Measurements from ENCODE around the gene MMP14. TPM values are rescaled to one million over a fixed set of nuclear protein-coding genes. Genes with fewer than 3 reads are reported as not detected.

MMP14 gene
- total and polyA plus RNA-seq, 2 of the 13 experiments (the other 11 are each of a cell fraction or from before 2014, with no cell fraction given): 5.2 to 9.8 TPM

DNA sequence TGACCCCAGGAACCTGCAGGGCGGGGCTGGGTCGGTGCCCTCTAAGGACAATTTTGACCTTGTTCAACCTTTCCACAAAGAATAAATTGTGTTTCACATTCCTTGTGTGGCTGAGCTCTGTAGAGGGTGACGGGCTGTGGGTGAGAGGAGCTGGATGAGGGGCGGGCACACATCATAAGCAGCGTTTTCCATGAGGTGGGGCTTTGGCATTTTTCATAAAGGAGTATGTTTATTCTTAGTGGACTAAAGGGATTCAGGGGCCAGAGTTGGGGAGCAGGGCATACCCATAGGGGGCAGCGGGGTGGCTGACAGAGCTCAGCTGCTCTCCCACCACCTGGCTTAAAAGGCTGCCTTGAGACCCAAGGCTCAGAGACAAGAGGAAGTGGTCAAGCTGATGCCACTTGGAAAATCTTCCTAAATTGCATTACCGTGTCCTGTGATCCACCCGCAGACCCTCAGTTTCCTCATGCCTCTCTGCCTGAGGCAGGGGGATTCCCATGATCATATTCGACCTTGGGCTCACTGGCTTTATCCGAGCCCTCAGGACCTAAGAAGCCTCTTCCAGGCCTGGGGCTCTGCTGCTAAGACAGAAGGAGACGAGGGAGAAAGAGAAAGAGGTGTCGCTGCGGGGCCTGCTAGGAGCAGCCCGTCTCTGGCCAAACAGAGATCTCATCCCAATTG is 11.4 kb downstream of the MMP14 start (continued):
- TF ChIP-seq ZNF607 (CRISPR knock-in tag; IDR thresholded peaks at IDR 0.05; ENCODE audit: borderline replicate concordance) (no peak), ZFP37 (CRISPR knock-in tag; IDR thresholded peaks at IDR 0.05; ENCODE audit: borderline replicate concordance) (no peak), HES4 (CRISPR knock-in tag; IDR thresholded peaks at IDR 0.05; ENCODE audit: borderline replicate concordance) (no peak), BORCS8-MEF2B (CRISPR knock-in tag; IDR thresholded peaks at IDR 0.05) (0 out of 2 replicates have a peak, but pooled peaks have one; percentile 53), HOXA7 (CRISPR knock-in tag; IDR thresholded peaks at IDR 0.05) (no peak), ZBTB7B (CRISPR knock-in tag; IDR thresholded peaks at IDR 0.05) (no peak)

DNA sequence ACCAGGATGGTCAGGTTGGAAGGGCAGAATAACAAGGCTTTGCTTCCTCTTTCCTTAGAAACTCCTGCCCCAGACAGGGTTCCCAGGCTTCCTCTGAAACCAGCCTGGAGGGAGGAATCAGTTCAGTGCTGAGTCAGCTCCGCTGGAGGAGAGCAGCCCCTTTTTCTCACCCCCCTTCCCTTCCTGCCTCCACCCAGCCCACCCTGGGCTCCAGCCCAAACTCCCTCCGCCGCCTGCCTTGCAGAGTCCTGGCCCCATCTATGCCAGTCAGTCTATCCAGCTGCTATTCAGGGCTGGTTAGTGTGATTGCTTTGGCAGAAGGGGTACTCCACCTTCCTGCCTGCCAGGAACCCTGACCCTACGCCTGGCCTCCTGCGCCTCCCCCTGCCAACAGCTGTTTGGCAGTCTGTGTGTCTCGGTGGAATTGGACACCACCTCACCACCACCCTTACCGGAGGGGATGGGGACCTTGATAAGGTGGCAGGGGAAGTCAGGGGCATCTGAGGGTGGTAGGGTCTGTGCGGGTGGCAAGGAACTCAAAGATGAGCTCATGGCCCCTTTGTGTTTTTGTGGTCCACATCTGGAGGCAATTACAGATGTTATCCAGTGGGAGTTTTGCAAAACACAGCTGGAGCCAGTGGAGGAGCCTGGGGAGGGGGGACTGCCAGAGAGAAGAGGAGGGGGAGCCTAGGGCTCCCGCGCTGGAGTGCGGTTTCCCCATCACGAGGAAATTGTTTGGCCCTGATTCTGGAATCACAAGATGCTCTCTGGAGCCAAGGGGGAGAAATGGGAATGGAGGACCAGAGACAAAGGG is 12.2 kb downstream of the MMP14 start:
- in situ Hi-C loops (cut with HindIII; ENCODE audit: extremely low pct_ligation_motif_present, low pct_unique_long_range_greater_than_20kb): loop anchor here (5.0 kb wide), 1 partner anchor 291 kb away; no protein-coding TSS in a partner anchor
- no peak overlapping the region for H3K4me2 ChIP-seq (ENCODE audit: low read depth, low read length)
- no peaks in the 10 kb centered on the region for H3K36me3 ChIP-seq (replicated peaks in 1 of 2; ENCODE audit: control insufficient read depth in 1 of 2, insufficient read depth in 2 of 2, low read length in 2 of 2)
- FAIRE-seq (no peak), DNase-seq (ENCODE audit: low spot score) (no peak), ATAC-seq (no peak)
- no peaks in the 10 kb centered on the region for H3K79me2 ChIP-seq (ENCODE audit: insufficient read depth, low read length)
- POLR2A ChIA-PET: interaction anchor here (0.8 to 1.9 kb wide), 7 partner anchors 12 to 246 kb away, joined by 3 to 7 read pairs (median 3); partner anchors contain the start of genes ACIN1, C14orf119, LRP10 and MRPL52
- H3K4me1 ChIP-seq (ENCODE audit: insufficient read depth, low read length): peaks cover 30% of the 10 kb centered on the region
- 65% methylated on average over 12 of the region's 12 CpGs for WGBS (ENCODE audit: low lambda C conversion rate)
- no TSS peak for BruUV-seq (replicated peaks)
- H3K27me3 ChIP-seq (ENCODE audit: control insufficient read depth in 1 of 2, insufficient read depth in 2 of 2, low read length in 2 of 2): peaks cover 7 to 45% of the 10 kb centered on the region in 2 experiments; a peak in 4 of 5 replicates
- no peak overlapping the region for H3K4me3 ChIP-seq (replicated peaks in 1 of 3; ENCODE audit: insufficient read depth in 1 of 3, low read depth in 2 of 3, low read length in 3 of 3)
- H4K20me1 ChIP-seq (ENCODE audit: insufficient read depth, low read length): no peaks in the 10 kb centered on the region
- H2AFZ ChIP-seq (ENCODE audit: low read length): no peak overlapping the region
- H3K9me3 ChIP-seq (ENCODE audit: low read length): no peaks in the 10 kb centered on the region
- no peak overlapping the region for H3K27ac ChIP-seq (ENCODE audit: extremely low read length, insufficient read depth, low read length)
- CTCF ChIA-PET (ENCODE audit: low intra/inter-chr PET ratio, low total read pairs): interaction anchor here (1.1 to 1.9 kb wide), 3 partner anchors 25 to 292 kb away, joined by 3 to 6 read pairs (median 3); no protein-coding TSS in a partner anchor
- H3K9ac ChIP-seq (ENCODE audit: insufficient read depth, low read depth, low read length): no peak overlapping the region
- intact Hi-C loops (cut with micrococcal nuclease; ENCODE audit: unreplicated experiment): no loop called here
- TF ChIP-seq, protein P1, sequence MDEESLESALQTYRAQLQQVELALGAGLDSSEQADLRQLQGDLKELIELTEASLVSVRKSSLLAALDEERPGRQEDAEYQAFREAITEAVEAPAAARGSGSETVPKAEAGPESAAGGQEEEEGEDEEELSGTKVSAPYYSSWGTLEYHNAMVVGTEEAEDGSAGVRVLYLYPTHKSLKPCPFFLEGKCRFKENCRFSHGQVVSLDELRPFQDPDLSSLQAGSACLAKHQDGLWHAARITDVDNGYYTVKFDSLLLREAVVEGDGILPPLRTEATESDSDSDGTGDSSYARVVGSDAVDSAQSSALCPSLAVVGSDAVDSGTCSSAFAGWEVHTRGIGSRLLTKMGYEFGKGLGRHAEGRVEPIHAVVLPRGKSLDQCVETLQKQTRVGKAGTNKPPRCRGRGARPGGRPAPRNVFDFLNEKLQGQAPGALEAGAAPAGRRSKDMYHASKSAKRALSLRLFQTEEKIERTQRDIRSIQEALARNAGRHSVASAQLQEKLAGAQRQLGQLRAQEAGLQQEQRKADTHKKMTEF (CRISPR knock-in tag; IDR thresholded peaks at IDR 0.05): no peak
- TF ChIP-seq MED8 (CRISPR knock-in tag; IDR thresholded peaks at IDR 0.05; ENCODE audit: insufficient replicate concordance) (peak; percentile 32), ZNF75D (CRISPR knock-in tag; IDR thresholded peaks at IDR 0.05; ENCODE audit: borderline replicate concordance) (peak; percentile 54; the same call in 1 of the 2 replicates), MAFK (conservative IDR thresholded peaks at IDR 0.05 in 1 of 2, IDR thresholded peaks at IDR 0.05 in 1 of 2; ENCODE audit: low read length in 2 of 2) (peak; percentile 79 to 85), NFKBIZ (CRISPR knock-in tag; IDR thresholded peaks at IDR 0.05) (no peak), ZNF776 (CRISPR knock-in tag; IDR thresholded peaks at IDR 0.05) (0 out of 2 replicates have a peak, but pooled peaks have one; percentile 26), ZNF510 (CRISPR knock-in tag; IDR thresholded peaks at IDR 0.05; ENCODE audit: low read depth) (no peak), ZNF33B (CRISPR knock-in tag; IDR thresholded peaks at IDR 0.05) (no peak)
- TF ChIP-seq, protein P2, sequence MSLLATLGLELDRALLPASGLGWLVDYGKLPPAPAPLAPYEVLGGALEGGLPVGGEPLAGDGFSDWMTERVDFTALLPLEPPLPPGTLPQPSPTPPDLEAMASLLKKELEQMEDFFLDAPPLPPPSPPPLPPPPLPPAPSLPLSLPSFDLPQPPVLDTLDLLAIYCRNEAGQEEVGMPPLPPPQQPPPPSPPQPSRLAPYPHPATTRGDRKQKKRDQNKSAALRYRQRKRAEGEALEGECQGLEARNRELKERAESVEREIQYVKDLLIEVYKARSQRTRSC (CRISPR knock-in tag; IDR thresholded peaks at IDR 0.05; ENCODE audit: low read depth): no peak
- TF ChIP-seq, protein P3, sequence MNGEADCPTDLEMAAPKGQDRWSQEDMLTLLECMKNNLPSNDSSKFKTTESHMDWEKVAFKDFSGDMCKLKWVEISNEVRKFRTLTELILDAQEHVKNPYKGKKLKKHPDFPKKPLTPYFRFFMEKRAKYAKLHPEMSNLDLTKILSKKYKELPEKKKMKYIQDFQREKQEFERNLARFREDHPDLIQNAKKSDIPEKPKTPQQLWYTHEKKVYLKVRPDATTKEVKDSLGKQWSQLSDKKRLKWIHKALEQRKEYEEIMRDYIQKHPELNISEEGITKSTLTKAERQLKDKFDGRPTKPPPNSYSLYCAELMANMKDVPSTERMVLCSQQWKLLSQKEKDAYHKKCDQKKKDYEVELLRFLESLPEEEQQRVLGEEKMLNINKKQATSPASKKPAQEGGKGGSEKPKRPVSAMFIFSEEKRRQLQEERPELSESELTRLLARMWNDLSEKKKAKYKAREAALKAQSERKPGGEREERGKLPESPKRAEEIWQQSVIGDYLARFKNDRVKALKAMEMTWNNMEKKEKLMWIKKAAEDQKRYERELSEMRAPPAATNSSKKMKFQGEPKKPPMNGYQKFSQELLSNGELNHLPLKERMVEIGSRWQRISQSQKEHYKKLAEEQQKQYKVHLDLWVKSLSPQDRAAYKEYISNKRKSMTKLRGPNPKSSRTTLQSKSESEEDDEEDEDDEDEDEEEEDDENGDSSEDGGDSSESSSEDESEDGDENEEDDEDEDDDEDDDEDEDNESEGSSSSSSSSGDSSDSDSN (CRISPR knock-in tag; IDR thresholded peaks at IDR 0.05): no peak
